Mesenchymal stem cell (in vitro differentiated cells and primary cell): Measurements from ENCODE around the gene TMEM207.

Experiments
- DNase-seq: peaks from one replicate; pipeline ENCODE4 v3.0.0-alpha.2; 2013
- H2AFZ ChIP-seq: one replicate; pipeline ENCODE4 v1.6.1; 2013; ENCODE audit warnings: low read depth, mild to moderate bottlenecking, control low read depth, inconsistent platforms, low read length, moderate library complexity
- H2AK5ac ChIP-seq: 2 replicates; pipeline ENCODE4 v1.6.1; 2013; ENCODE audit warnings: low read length, moderate library complexity, mild to moderate bottlenecking, inconsistent platforms; ENCODE audit not compliant: severe bottlenecking
- H2BK120ac ChIP-seq: one replicate; pipeline ENCODE4 v1.6.1; 2013; ENCODE audit warnings: low read depth, mild to moderate bottlenecking, inconsistent platforms, low read length, moderate library complexity
- H2BK12ac ChIP-seq, 2 experiments: one replicate each; pipeline ENCODE4 v1.6.1; 2013; ENCODE audit warnings: inconsistent platforms in 2 of 2, low read length in 2 of 2, mild to moderate bottlenecking in 2 of 2, moderate library complexity in 2 of 2, control low read depth in 1 of 2
- H2BK15ac ChIP-seq: one replicate; pipeline ENCODE4 v1.6.1; 2013; ENCODE audit warnings: mild to moderate bottlenecking, low read depth, inconsistent platforms; ENCODE audit not compliant: poor library complexity, severe bottlenecking
- H2BK5ac ChIP-seq: 2 replicates; pipeline ENCODE4 v1.6.1; 2013; ENCODE audit warnings: low read depth, mild to moderate bottlenecking, low read length, control low read depth, inconsistent platforms; ENCODE audit not compliant: poor library complexity, severe bottlenecking
- H3K14ac ChIP-seq, 2 experiments: one replicate each; pipeline ENCODE4 v1.6.1; 2013; ENCODE audit warnings: inconsistent platforms in 2 of 2, low read length in 2 of 2, control low read depth in 1 of 2, mild to moderate bottlenecking in 1 of 2, moderate library complexity in 1 of 2
- H3K18ac ChIP-seq, 2 experiments: one replicate each; pipeline ENCODE4 v1.6.1; 2013; ENCODE audit warnings: inconsistent platforms in 2 of 2, low read length in 2 of 2, control low read depth in 1 of 2, low read depth in 1 of 2, mild to moderate bottlenecking in 1 of 2
- H3K23ac ChIP-seq, 2 experiments: one replicate each; pipeline ENCODE4 v1.6.1; 2013; ENCODE audit warnings: inconsistent platforms in 2 of 2, low read length in 2 of 2, mild to moderate bottlenecking in 2 of 2, moderate library complexity in 2 of 2, control low read depth in 1 of 2
- H3K27ac ChIP-seq: 2 replicates; pipeline ENCODE4 v1.5.1; 2013; ENCODE audit warnings: mild to moderate bottlenecking, moderate library complexity, low read length, control low read depth, inconsistent platforms; ENCODE audit not compliant: poor library complexity, severe bottlenecking
- H3K27me3 ChIP-seq, 2 experiments: 2 replicates each; pipeline versions ENCODE4 v1.6.1 to v1.7.0; 2013; ENCODE audit warnings: low read length in 2 of 2, mild to moderate bottlenecking in 2 of 2, moderate library complexity in 2 of 2, control low read depth in 1 of 2, inconsistent platforms in 1 of 2; ENCODE audit not compliant: control insufficient read depth in 1 of 2, insufficient read depth in 1 of 2
- H3K36me3 ChIP-seq, 2 experiments: 2 replicates each; pipeline versions ENCODE4 v1.6.1 to v1.7.0; 2013; ENCODE audit warnings: low read length in 2 of 2, control low read depth in 1 of 2, inconsistent platforms in 1 of 2, low read depth in 1 of 2, mild to moderate bottlenecking in 1 of 2; ENCODE audit not compliant: insufficient read depth in 2 of 2, control insufficient read depth in 1 of 2
- H3K4ac ChIP-seq, 2 experiments: one replicate each; pipeline ENCODE4 v1.6.1; 2013; ENCODE audit warnings: inconsistent platforms in 2 of 2, low read length in 2 of 2, mild to moderate bottlenecking in 2 of 2, moderate library complexity in 2 of 2, control low read depth in 1 of 2, low read depth in 1 of 2
- H3K4me1 ChIP-seq: 2 replicates; pipeline ENCODE4 v1.6.1; 2013; ENCODE audit warnings: low read depth, low read length, control low read depth; ENCODE audit not compliant: control insufficient read depth, insufficient read depth
- H3K4me2 ChIP-seq: 2 replicates; pipeline ENCODE4 v1.6.1; 2013; ENCODE audit warnings: low read length, mild to moderate bottlenecking, inconsistent platforms; ENCODE audit not compliant: poor library complexity, severe bottlenecking
- H3K4me3 ChIP-seq, 2 experiments: 2 replicates each; pipeline versions ENCODE4 v1.5.1 to v1.7.0; 2013; ENCODE audit warnings: low read length in 2 of 2, mild to moderate bottlenecking in 2 of 2, control low read depth in 1 of 2, low read depth in 1 of 2; ENCODE audit not compliant: insufficient read depth in 1 of 2
- H3K79me1 ChIP-seq: replicated peaks from 2 replicates; pipeline ENCODE4 v1.6.1; 2013; ENCODE audit warnings: mild to moderate bottlenecking, control low read depth, low read length, inconsistent platforms; ENCODE audit not compliant: poor library complexity, severe bottlenecking
- H3K9ac ChIP-seq: 2 replicates; pipeline ENCODE4 v1.7.0; 2013; ENCODE audit warnings: mild to moderate bottlenecking, low read length, moderate library complexity
- H3K9me3 ChIP-seq: 2 replicates; pipeline ENCODE4 v1.7.0; 2013; ENCODE audit warnings: mild to moderate bottlenecking, low read length; ENCODE audit not compliant: control insufficient read depth
- H4K8ac ChIP-seq: one replicate; pipeline ENCODE4 v1.6.1; 2013; ENCODE audit warnings: inconsistent platforms, mild to moderate bottlenecking, low read length, moderate library complexity
- H4K91ac ChIP-seq: one replicate; pipeline ENCODE4 v1.6.1; 2013; ENCODE audit warnings: mild to moderate bottlenecking, low read length, inconsistent platforms
- WGBS: methylation state at CpG from one replicate; pipeline ENCODE4 v1.1.7; 2013; ENCODE audit warnings: mixed read lengths; 5-methylcytosine and 5-hydroxymethylcytosine counted together

Gene TMEM207

GRCh38 chr3:190426806-190427507 is 22.7 kb downstream of the TMEM207 start:
- H3K4me2 ChIP-seq, result no peak overlapping the region
- H3K27ac ChIP-seq, result no peak overlapping the region
- no peak overlapping the region for H3K9ac ChIP-seq
- DNase-seq, result peak; percentile 11
- no peak overlapping the region for H3K23ac ChIP-seq
- no peak overlapping the region for H2BK15ac ChIP-seq
- no peak overlapping the region for H2AFZ ChIP-seq
- 90% methylated on average over 6 of the region's 6 CpGs for WGBS
- no peak overlapping the region for H2BK5ac ChIP-seq
- no peaks in the 10 kb centered on the region for H3K27me3 ChIP-seq
- H3K4ac ChIP-seq, result no peak overlapping the region
- H2BK120ac ChIP-seq, result no peak overlapping the region
- H3K4me1 ChIP-seq, result no peaks in the 10 kb centered on the region
- no peak overlapping the region for H3K14ac ChIP-seq
- no peak overlapping the region for H2BK12ac ChIP-seq
- H3K18ac ChIP-seq, result no peak overlapping the region
- H3K79me1 ChIP-seq, result no peaks in the 10 kb centered on the region
- H3K36me3 ChIP-seq, result no peaks in the 10 kb centered on the region
- no peak overlapping the region for H4K91ac ChIP-seq
- no peak overlapping the region for H2AK5ac ChIP-seq
- H3K4me3 ChIP-seq, result no peak overlapping the region
- H4K8ac ChIP-seq, result no peak overlapping the region
- no peaks in the 10 kb centered on the region for H3K9me3 ChIP-seq

GRCh38 chr3:190425833-190426232 is 23.9 kb downstream of the TMEM207 start:
- Histone ChIP-seq H3K14ac (no peak overlapping the region), H3K23ac (no peak overlapping the region), H2BK12ac (no peak overlapping the region), H2AK5ac (no peak overlapping the region), H3K36me3 (no peaks in the 10 kb centered on the region), H3K27me3 (no peaks in the 10 kb centered on the region), H3K18ac (no peak overlapping the region), H3K4ac (no peak overlapping the region), H2BK15ac (no peak overlapping the region), H3K27ac (no peak overlapping the region), H4K8ac (no peak overlapping the region), H3K9me3 (no peaks in the 10 kb centered on the region), H3K79me1 (no peaks in the 10 kb centered on the region), H2AFZ (no peak overlapping the region), H3K9ac (no peak overlapping the region), H3K4me2 (no peak overlapping the region), H4K91ac (no peak overlapping the region), H3K4me1 (no peaks in the 10 kb centered on the region), H2BK5ac (no peak overlapping the region), H2BK120ac (no peak overlapping the region), H3K4me3 (no peak overlapping the region)
- DNase-seq, result no peak
- WGBS, result 80% methylated on average over 1 of the region's 1 CpG

GRCh38 chr3:190424478-190425439 is 24.9 kb downstream of the TMEM207 start:
- Histone ChIP-seq H3K4me3 (no peak overlapping the region), H3K27ac (no peak overlapping the region), H3K9me3 (no peaks in the 10 kb centered on the region), H3K4ac (no peak overlapping the region), H2BK12ac (no peak overlapping the region), H2AFZ (no peak overlapping the region), H3K9ac (no peak overlapping the region), H3K4me1 (no peaks in the 10 kb centered on the region), H2BK15ac (no peak overlapping the region), H3K27me3 (no peaks in the 10 kb centered on the region), H3K4me2 (no peak overlapping the region), H3K23ac (no peak overlapping the region), H4K91ac (no peak overlapping the region), H2AK5ac (no peak overlapping the region), H3K14ac (no peak overlapping the region), H3K36me3 (no peaks in the 10 kb centered on the region), H4K8ac (no peak overlapping the region), H2BK120ac (no peak overlapping the region), H3K79me1 (no peaks in the 10 kb centered on the region), H3K18ac (no peak overlapping the region), H2BK5ac (no peak overlapping the region)
- WGBS, result 35% methylated on average over 9 of the region's 16 CpGs
- peak; percentile 77 for DNase-seq

GRCh38 chr3:190424108-190424477 is 25.6 kb downstream of the TMEM207 start:
- Histone ChIP-seq H3K4me2 (no peak overlapping the region), H2BK12ac (no peak overlapping the region), H3K18ac (no peak overlapping the region), H3K9me3 (no peaks in the 10 kb centered on the region), H3K79me1 (no peaks in the 10 kb centered on the region), H2BK5ac (no peak overlapping the region), H3K36me3 (no peaks in the 10 kb centered on the region), H2BK120ac (no peak overlapping the region), H2BK15ac (no peak overlapping the region), H3K4me3 (no peak overlapping the region), H4K91ac (no peak overlapping the region), H3K27me3 (no peaks in the 10 kb centered on the region), H3K9ac (no peak overlapping the region), H3K4ac (no peak overlapping the region), H4K8ac (no peak overlapping the region), H3K4me1 (no peaks in the 10 kb centered on the region), H2AK5ac (no peak overlapping the region), H3K23ac (no peak overlapping the region), H2AFZ (no peak overlapping the region), H3K14ac (no peak overlapping the region), H3K27ac (no peak overlapping the region)
- DNase-seq, result no peak
- 41% methylated on average over 2 of the region's 2 CpGs for WGBS
